WTC11 (cell line): Measurements from ENCODE around the gene PRKN. TPM values are rescaled to one million over a fixed set of nuclear protein-coding genes. Genes with fewer than 3 reads are reported as not detected.

Source experiments
- ATAC-seq: fragments of 200-7000 bp; cut with Tn5 transposase; 2 replicates; pipeline ENCODE4 v1.10.0; 2021; ENCODE audit warnings: mild to moderate bottlenecking, moderate library complexity
- CTCF ChIA-PET: fragments of 300-600 bp; sonication (Branson Sonifier 250); formaldehyde crosslinking; loops from one replicate; lab custom pipeline; 2021; ENCODE audit warnings: antibody characterized with exemption; lab: Charles Lee
- POLR2A ChIA-PET: fragments of 350-600 bp; sonication (Branson Sonifier 250); formaldehyde crosslinking; loops from one replicate; lab custom pipeline; 2021; ENCODE audit warnings: antibody characterized with exemption; lab: Charles Lee
- DNase-seq: peaks from one replicate; pipeline ENCODE4 v3.0.0; 2021; ENCODE audit warnings: low spot score
- H3K27ac Mint-ChIP-seq: 2 replicates; pipeline ENCODE4 v1.8.0; 2021; ENCODE audit warnings: mixed read lengths
- H3K27me3 Mint-ChIP-seq: 2 replicates; pipeline ENCODE4 v1.8.0; 2021; ENCODE audit warnings: low read depth, mild to moderate bottlenecking, moderate library complexity, mixed read lengths
- H3K36me3 Mint-ChIP-seq: 2 replicates; pipeline ENCODE4 v1.8.0; 2021; ENCODE audit warnings: mixed read lengths
- H3K4me1 Mint-ChIP-seq: 2 replicates; pipeline ENCODE4 v1.8.0; 2022; ENCODE audit warnings: mixed read lengths
- H3K4me3 Mint-ChIP-seq: 2 replicates; pipeline ENCODE4 v1.8.0; 2021; ENCODE audit warnings: mild to moderate bottlenecking, moderate library complexity, mixed read lengths
- H3K9me3 Mint-ChIP-seq: 2 replicates; pipeline ENCODE4 v1.8.0; 2021; ENCODE audit warnings: mixed read lengths
- CREB1 ChIP-seq: sonication (generic); formaldehyde crosslinking; IDR thresholded peaks from 2 replicates; pipeline ENCODE4 v1.8.0; 2023; ENCODE audit warnings: mild to moderate bottlenecking, missing genetic modification reagents
- EMX1 ChIP-seq: fragments of 250-450 bp; sonication (Bioruptor Pico); IDR thresholded peaks from 2 replicates; pipeline ENCODE4 v1.8.0; 2021; ENCODE audit warnings: mild to moderate bottlenecking
- GTF2I ChIP-seq: fragments of 250-450 bp; sonication (Bioruptor Pico); conservative IDR thresholded peaks from 2 replicates; pipeline ENCODE4 v1.4.0; 2021; ENCODE audit warnings: mild to moderate bottlenecking
- KAT7 ChIP-seq: sonication (generic); formaldehyde crosslinking; IDR thresholded peaks from 2 replicates; pipeline ENCODE4 v1.8.1; 2023; ENCODE audit warnings: missing genetic modification reagents, mild to moderate bottlenecking, borderline replicate concordance
- MYBL2 ChIP-seq: sonication (generic); formaldehyde crosslinking; IDR thresholded peaks from 2 replicates; pipeline ENCODE4 v1.8.1; 2023; ENCODE audit warnings: mild to moderate bottlenecking, moderate library complexity, missing genetic modification reagents
- NFATC4 ChIP-seq: fragments of 250-450 bp; sonication (Bioruptor Pico); IDR thresholded peaks from 2 replicates; pipeline ENCODE4 v1.9.0; 2021; ENCODE audit warnings: mild to moderate bottlenecking
- NFYB ChIP-seq: sonication (generic); formaldehyde crosslinking; conservative IDR thresholded peaks from 2 replicates; pipeline ENCODE4 v1.8.0; 2022; ENCODE audit warnings: low read depth, missing genetic modification reagents
- NR2C2 ChIP-seq: sonication (generic); formaldehyde crosslinking; IDR thresholded peaks from 2 replicates; pipeline ENCODE4 v1.8.0; 2022; ENCODE audit warnings: mild to moderate bottlenecking, missing genetic modification reagents
- OVOL2 ChIP-seq: fragments of 250-450 bp; sonication (Bioruptor Pico); IDR thresholded peaks from 2 replicates; pipeline ENCODE4 v1.9.0; 2021; ENCODE audit warnings: mild to moderate bottlenecking, borderline replicate concordance
- ZNF138 ChIP-seq: sonication (generic); formaldehyde crosslinking; conservative IDR thresholded peaks from 2 replicates; pipeline ENCODE4 v1.8.1; 2022; ENCODE audit warnings: mild to moderate bottlenecking, moderate library complexity, missing genetic modification reagents
- ZNF219 ChIP-seq: sonication (generic); formaldehyde crosslinking; IDR thresholded peaks from 2 replicates; pipeline ENCODE4 v1.8.0; 2023; ENCODE audit warnings: missing genetic modification reagents, mild to moderate bottlenecking, borderline replicate concordance
- total RNA-seq: library from RNA; stranded (reverse); gene quantifications from 3 replicates; pipeline ENCODE4 v1.2.3, GENCODE V29; 2021
- TF ChIP-seq, protein P1 (sequence below): sonication (generic); formaldehyde crosslinking; IDR thresholded peaks from 2 replicates; pipeline ENCODE4 v1.8.1; 2023; ENCODE audit warnings: mild to moderate bottlenecking, moderate library complexity, missing genetic modification reagents
- TF ChIP-seq, protein P2 (sequence below): sonication (generic); formaldehyde crosslinking; IDR thresholded peaks from 2 replicates; pipeline ENCODE4 v1.8.1; 2022; ENCODE audit warnings: mild to moderate bottlenecking, moderate library complexity, missing genetic modification reagents
- TF ChIP-seq, protein P3 (sequence below): sonication (generic); formaldehyde crosslinking; IDR thresholded peaks from 2 replicates; pipeline ENCODE4 v1.8.1; 2022; ENCODE audit warnings: mild to moderate bottlenecking, missing genetic modification reagents, moderate library complexity, borderline replicate concordance
- TF ChIP-seq, protein P4 (sequence below): sonication (generic); formaldehyde crosslinking; IDR thresholded peaks from 2 replicates; pipeline ENCODE4 v1.8.0; 2022; ENCODE audit warnings: mild to moderate bottlenecking, missing genetic modification reagents
- TF ChIP-seq, protein P5 (sequence below): sonication (generic); formaldehyde crosslinking; conservative IDR thresholded peaks from 2 replicates; pipeline ENCODE4 v1.8.1; 2023; ENCODE audit warnings: mild to moderate bottlenecking, low read depth, missing genetic modification reagents, moderate library complexity
- TF ChIP-seq, protein P6 (sequence below): fragments of 250-450 bp; sonication (Bioruptor Pico); conservative IDR thresholded peaks from 2 replicates; pipeline ENCODE4 v1.9.0; 2021; ENCODE audit warnings: mild to moderate bottlenecking

The PRKN gene
- total RNA-seq, 1 experiment from 2014 or later = 0.59 TPM

DNA sequence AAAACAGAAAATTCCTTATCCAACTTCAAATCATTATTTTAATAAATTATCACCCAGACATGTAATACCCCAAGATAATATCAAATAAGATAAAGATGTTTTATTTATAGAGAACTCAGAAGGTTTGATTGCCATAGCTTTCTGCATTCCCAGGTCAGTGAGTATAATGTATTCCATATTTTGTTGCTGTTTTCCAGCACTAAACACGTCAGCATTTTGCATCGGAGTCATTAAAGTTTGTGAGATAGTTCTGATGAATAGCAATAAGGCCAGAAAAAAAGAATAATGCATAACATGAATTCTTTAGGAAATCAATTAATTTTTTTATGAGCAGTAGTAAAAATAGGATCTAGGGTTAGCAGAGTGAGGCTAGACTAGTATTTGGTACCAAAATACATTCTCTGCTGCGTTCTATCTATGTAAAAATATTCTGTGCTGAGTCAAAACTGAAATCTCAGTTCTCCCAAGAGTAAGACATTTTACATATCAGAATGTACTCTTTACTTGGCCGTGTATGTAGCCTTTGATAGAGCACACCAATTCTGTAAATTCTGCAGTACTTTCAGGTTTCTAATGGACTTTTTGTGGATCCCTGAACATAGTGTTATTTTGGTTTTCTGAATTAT lies 1183.8 kb downstream of the PRKN start:
- POLR2A ChIA-PET = no interaction called here

More for the DNA sequence above, 1183.8 kb downstream of the PRKN start:
- H3K27ac Mint-ChIP-seq = no peak overlapping the region
- no peaks in the 10 kb centered on the region for H3K9me3 Mint-ChIP-seq
- ATAC-seq = no peak
- no peak for DNase-seq
- no peaks in the 10 kb centered on the region for H3K36me3 Mint-ChIP-seq
- no peaks in the 10 kb centered on the region for H3K27me3 Mint-ChIP-seq
- peaks cover 15% of the 10 kb centered on the region for H3K4me1 Mint-ChIP-seq
- CTCF ChIA-PET = interaction anchor here (0.6 kb wide), 1 partner anchor 45 kb away, joined by 3 read pairs; no protein-coding TSS in a partner anchor
- TF ChIP-seq GTF2I (CRISPR knock-in tag) (no peak), ZNF219 (CRISPR knock-in tag) (no peak), ZNF138 (CRISPR knock-in tag) (no peak), CREB1 (CRISPR knock-in tag) (no peak), EMX1 (CRISPR knock-in tag) (no peak), NR2C2 (no peak), KAT7 (CRISPR knock-in tag) (no peak), OVOL2 (no peak), MYBL2 (CRISPR knock-in tag) (no peak), NFATC4 (CRISPR knock-in tag) (no peak), NFYB (CRISPR knock-in tag) (no peak)
- TF ChIP-seq, protein P1, sequence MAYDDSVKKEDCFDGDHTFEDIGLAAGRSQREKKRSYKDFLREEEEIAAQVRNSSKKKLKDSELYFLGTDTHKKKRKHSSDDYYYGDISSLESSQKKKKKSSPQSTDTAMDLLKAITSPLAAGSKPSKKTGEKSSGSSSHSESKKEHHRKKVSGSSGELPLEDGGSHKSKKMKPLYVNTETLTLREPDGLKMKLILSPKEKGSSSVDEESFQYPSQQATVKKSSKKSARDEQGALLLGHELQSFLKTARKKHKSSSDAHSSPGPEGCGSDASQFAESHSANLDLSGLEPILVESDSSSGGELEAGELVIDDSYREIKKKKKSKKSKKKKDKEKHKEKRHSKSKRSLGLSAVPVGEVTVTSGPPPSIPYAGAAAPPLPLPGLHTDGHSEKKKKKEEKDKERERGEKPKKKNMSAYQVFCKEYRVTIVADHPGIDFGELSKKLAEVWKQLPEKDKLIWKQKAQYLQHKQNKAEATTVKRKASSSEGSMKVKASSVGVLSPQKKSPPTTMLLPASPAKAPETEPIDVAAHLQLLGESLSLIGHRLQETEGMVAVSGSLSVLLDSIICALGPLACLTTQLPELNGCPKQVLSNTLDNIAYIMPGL (CRISPR knock-in tag) = no peak
- TF ChIP-seq, protein P2, sequence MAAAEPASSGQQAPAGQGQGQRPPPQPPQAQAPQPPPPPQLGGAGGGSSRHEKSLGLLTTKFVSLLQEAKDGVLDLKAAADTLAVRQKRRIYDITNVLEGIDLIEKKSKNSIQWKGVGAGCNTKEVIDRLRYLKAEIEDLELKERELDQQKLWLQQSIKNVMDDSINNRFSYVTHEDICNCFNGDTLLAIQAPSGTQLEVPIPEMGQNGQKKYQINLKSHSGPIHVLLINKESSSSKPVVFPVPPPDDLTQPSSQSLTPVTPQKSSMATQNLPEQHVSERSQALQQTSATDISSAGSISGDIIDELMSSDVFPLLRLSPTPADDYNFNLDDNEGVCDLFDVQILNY (CRISPR knock-in tag) = no peak
- TF ChIP-seq, protein P3, sequence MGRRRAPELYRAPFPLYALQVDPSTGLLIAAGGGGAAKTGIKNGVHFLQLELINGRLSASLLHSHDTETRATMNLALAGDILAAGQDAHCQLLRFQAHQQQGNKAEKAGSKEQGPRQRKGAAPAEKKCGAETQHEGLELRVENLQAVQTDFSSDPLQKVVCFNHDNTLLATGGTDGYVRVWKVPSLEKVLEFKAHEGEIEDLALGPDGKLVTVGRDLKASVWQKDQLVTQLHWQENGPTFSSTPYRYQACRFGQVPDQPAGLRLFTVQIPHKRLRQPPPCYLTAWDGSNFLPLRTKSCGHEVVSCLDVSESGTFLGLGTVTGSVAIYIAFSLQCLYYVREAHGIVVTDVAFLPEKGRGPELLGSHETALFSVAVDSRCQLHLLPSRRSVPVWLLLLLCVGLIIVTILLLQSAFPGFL (CRISPR knock-in tag) = no peak
- TF ChIP-seq, protein P4, sequence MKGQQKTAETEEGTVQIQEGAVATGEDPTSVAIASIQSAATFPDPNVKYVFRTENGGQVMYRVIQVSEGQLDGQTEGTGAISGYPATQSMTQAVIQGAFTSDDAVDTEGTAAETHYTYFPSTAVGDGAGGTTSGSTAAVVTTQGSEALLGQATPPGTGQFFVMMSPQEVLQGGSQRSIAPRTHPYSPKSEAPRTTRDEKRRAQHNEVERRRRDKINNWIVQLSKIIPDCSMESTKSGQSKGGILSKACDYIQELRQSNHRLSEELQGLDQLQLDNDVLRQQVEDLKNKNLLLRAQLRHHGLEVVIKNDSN (CRISPR knock-in tag) = no peak
- TF ChIP-seq, protein P5, sequence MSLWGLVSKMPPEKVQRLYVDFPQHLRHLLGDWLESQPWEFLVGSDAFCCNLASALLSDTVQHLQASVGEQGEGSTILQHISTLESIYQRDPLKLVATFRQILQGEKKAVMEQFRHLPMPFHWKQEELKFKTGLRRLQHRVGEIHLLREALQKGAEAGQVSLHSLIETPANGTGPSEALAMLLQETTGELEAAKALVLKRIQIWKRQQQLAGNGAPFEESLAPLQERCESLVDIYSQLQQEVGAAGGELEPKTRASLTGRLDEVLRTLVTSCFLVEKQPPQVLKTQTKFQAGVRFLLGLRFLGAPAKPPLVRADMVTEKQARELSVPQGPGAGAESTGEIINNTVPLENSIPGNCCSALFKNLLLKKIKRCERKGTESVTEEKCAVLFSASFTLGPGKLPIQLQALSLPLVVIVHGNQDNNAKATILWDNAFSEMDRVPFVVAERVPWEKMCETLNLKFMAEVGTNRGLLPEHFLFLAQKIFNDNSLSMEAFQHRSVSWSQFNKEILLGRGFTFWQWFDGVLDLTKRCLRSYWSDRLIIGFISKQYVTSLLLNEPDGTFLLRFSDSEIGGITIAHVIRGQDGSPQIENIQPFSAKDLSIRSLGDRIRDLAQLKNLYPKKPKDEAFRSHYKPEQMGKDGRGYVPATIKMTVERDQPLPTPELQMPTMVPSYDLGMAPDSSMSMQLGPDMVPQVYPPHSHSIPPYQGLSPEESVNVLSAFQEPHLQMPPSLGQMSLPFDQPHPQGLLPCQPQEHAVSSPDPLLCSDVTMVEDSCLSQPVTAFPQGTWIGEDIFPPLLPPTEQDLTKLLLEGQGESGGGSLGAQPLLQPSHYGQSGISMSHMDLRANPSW (CRISPR knock-in tag) = no peak
- TF ChIP-seq, protein P6, sequence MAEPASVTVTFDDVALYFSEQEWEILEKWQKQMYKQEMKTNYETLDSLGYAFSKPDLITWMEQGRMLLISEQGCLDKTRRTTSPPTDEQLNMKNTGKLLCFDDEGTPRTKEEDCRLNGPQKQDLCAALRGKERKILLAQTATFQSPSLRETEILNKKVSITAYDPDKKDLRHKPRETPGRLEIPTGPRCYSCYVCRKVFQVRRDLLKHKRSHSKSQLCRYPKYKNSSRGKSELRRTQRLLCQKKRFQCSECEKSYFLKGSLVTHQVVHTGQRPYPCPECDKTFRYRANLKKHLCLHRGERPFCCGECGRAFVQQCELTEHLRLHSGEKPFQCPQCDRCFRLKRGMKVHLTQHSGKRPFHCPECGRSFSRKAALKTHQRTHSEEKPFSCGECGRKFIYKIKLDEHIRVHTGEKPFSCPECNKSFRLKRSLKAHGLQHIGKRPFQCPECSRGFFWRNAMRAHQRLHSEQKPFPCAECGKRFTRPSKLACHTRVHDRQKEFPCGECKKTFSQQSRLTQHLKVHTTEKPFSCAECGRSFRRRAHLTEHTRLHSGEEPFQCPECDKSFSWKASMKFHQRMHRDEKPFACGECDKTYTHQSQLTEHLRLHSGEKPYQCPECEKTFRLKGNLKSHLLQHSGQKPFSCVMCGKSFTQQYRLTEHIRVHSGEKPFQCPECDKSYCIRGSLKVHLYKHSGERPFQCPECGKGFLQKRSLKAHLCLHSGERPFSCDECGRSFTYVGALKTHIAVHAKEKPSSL (CRISPR knock-in tag) = no peak
- H3K4me3 Mint-ChIP-seq = no peak overlapping the region
